ENCODE data around the gene LYPD5. TPM values are rescaled to one million over a fixed set of nuclear protein-coding genes. Genes with fewer than 3 reads are reported as not detected.
"Not testable (repeated sequence)": the region's sequence is repeated elsewhere in the genome, so short reads cannot be mapped to it uniquely, and the experiment has no call there.

Gene LYPD5
- total and polyA plus RNA-seq, 8 donors = 0.20 to 6.3 (median 0.55) TPM

DNA sequence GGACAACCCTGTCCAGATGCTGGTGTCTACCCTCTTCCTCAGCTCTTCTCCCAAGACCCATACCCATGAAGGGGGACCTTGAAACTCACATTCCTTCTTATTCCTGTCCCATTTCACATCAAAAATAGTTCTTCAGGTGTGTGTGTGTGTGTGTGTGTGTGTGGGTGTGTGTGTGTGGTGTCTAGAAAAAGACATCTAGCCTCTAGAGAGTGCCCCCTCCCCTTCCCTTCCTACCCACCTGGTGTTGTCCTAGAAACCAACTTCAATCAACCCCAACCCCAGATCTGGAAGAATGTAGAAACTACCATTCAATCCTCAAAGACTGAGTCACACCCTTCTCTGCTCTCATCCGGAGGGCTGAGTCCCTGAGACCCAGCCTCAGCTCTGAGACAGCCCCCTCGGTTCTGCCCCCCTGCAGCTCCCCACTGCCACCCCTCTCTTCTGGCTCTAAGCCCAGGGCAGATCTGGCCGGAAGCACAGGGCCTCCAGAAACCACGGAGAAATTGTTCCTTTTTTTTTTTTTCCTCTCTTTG, 25.0 kb downstream of the LYPD5 start:
- H3K4me1 ChIP-seq = peaks cover 14 to 53% of the 10 kb centered on the region in 2 donors
- intact Hi-C loops (cut with DNase I) = no loop called here
- no peaks in the 10 kb centered on the region for H3K9me3 ChIP-seq
- peaks cover 0 to 8% of the 10 kb centered on the region in 2 donors for H3K36me3 ChIP-seq
- peak; percentile 13 for ATAC-seq
- H3K27ac ChIP-seq = peak overlapping the region in 1 of 2 donors; percentile 80
- peak in 1 of 4 donors; percentile 44 for DNase-seq
- no peak overlapping the region for H3K4me3 ChIP-seq
- TF ChIP-seq CTCF (IDR thresholded peaks at IDR 0.05) = no peak
- peaks cover 0 to 18% of the 10 kb centered on the region in 2 donors for H3K27me3 ChIP-seq

DNA sequence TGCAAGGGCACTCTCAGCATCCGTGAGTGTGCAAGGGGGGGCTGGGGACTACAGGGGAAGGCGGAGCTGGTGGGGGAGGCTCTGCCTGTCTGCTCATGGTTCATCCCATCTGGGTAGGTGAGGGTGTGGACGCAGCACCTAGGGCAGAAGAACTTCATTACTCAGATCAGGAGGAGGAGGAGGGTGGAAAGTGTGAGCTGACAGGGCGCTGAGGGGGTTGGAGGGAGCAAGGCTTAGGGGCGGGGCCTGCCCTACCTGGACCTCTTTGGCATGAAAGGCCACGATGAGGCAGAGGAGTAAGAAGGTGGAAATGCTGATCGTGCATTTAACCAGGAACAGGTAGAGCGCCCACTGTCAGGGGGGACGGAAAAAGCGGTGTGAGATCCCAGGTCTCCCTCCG, 26.0 kb downstream of the LYPD5 start:
- no peak for TF ChIP-seq CTCF (IDR thresholded peaks at IDR 0.05)

GRCh38 chr19:43775299-43775890, 26.9 kb downstream of the LYPD5 start:
- Histone ChIP-seq H3K4me3 (no peak overlapping the region), H3K27ac (no peak overlapping the region), H3K9me3 (no peaks in the 10 kb centered on the region), H3K36me3 (peaks cover 0 to 8% of the 10 kb centered on the region in 2 donors), H3K27me3 (peaks cover 0 to 9% of the 10 kb centered on the region in 2 donors), H3K4me1 (peaks cover 14 to 53% of the 10 kb centered on the region in 2 donors)
- DNase-seq (no peak), ATAC-seq (no peak)
- no peak for TF ChIP-seq CTCF (IDR thresholded peaks at IDR 0.05)
- intact Hi-C loops (cut with DNase I) = no loop called here

More for the DNA sequence above, 26.0 kb downstream of the LYPD5 start:
- H3K27ac ChIP-seq = no peak overlapping the region
- intact Hi-C loops (cut with DNase I) = no loop called here
- H3K36me3 ChIP-seq = peaks cover 0 to 8% of the 10 kb centered on the region in 2 donors
- H3K4me1 ChIP-seq = peaks cover 14 to 53% of the 10 kb centered on the region in 2 donors
- no peak for ATAC-seq
- DNase-seq = no peak
- H3K9me3 ChIP-seq = no peaks in the 10 kb centered on the region
- no peak overlapping the region for H3K4me3 ChIP-seq
- peaks cover 0 to 17% of the 10 kb centered on the region in 2 donors for H3K27me3 ChIP-seq

GRCh38 chr19:43774940-43775258, 27.3 kb downstream of the LYPD5 start:
- H3K4me3 ChIP-seq; intact Hi-C loops (cut with DNase I); H3K9me3 ChIP-seq; DNase-seq; H3K27ac ChIP-seq; ATAC-seq; H3K27me3 ChIP-seq; H3K36me3 ChIP-seq: not testable (repeated sequence)
- H3K4me1 ChIP-seq = peaks cover 14 to 56% of the 10 kb centered on the region in 2 donors

DNA sequence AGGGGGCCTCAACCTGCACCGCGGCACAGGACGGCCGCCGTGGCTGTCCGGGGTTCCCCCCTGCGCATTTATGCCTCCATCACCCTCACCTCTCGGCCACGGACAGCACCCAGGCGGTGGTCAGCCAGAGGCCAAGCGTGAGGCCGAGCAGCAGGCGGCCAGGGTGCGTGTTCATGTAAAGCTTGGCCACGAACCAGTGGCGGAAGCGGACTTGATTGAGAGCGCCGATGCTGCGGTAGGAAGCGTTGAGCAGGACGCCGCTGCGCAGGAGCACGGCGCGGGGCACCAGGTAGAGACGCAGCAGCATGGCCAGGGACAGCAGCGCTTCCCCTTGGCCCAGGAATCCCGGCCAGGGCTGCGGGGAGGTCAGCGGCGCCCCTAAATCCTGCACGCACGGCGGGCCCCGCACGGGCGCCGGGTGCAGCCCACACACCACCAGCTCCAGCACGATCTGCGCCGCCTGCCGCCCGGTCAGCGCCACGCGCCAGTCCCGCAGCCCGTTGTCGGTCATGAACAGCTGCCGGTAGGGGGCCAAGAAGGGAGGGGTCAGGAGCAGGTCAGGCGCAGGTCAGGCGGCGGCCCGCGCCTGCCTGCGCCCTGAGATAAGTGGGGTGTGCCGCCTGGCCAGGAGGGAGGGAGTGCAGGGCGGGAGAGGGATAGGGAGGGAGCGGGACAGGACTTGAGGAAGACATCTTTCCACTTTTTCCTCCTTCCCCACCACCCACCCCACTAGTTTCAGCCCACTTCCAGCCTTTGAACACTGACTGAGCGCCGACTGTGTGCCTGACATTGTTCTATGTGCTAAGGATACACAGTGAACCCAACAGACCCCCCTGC, 27.9 kb downstream of the LYPD5 start:
- no peak overlapping the region for H3K27ac ChIP-seq
- ATAC-seq = peak; percentile 88
- peak overlapping the region in 1 of 2 donors; percentile 16 for H3K4me3 ChIP-seq
- H3K9me3 ChIP-seq = no peaks in the 10 kb centered on the region
- intact Hi-C loops (cut with DNase I) = no loop called here
- peak in 2 of 4 donors; percentile 55 to 87 for DNase-seq
- peaks cover 0 to 8% of the 10 kb centered on the region in 2 donors for H3K36me3 ChIP-seq
- peaks cover 14 to 56% of the 10 kb centered on the region in 2 donors for H3K4me1 ChIP-seq
- TF ChIP-seq CTCF (IDR thresholded peaks at IDR 0.05) = peak; percentile 27 to 48
- H3K27me3 ChIP-seq = peaks cover 0 to 9% of the 10 kb centered on the region in 2 donors
